H9 (cell line): ENCODE data around the gene ICOSLG. TPM values are rescaled to one million over a fixed set of nuclear protein-coding genes. Genes with fewer than 3 reads are reported as not detected.

Experiments used
- DNase-seq: peaks from one replicate; pipeline ENCODE4 v3.0.0-alpha.2; 2017
- H2AFZ ChIP-seq: one replicate; pipeline ENCODE4 v1.6.1; 2013; ENCODE audit warnings: mild to moderate bottlenecking, low read length, control low read depth, moderate library complexity
- H2AK5ac ChIP-seq: 2 replicates; pipeline ENCODE4 v1.6.1; 2013; ENCODE audit warnings: low read length, control low read depth, mixed read lengths; ENCODE audit not compliant: insufficient read length
- H2BK120ac ChIP-seq: one replicate; pipeline ENCODE4 v1.6.1; 2013; ENCODE audit warnings: low read depth, mild to moderate bottlenecking, low read length, control low read depth, inconsistent platforms; ENCODE audit not compliant: poor library complexity, severe bottlenecking
- H2BK12ac ChIP-seq: 2 replicates; pipeline ENCODE4 v1.6.1; 2013; ENCODE audit warnings: low read length, control low read depth, mixed read lengths, low read depth; ENCODE audit not compliant: insufficient read length
- H2BK15ac ChIP-seq: 2 replicates; pipeline ENCODE4 v1.6.1; 2013; ENCODE audit warnings: low read depth, low read length, control low read depth
- H2BK20ac ChIP-seq: one replicate; pipeline ENCODE4 v1.6.1; 2013; ENCODE audit warnings: low read depth, mild to moderate bottlenecking, low read length, control low read depth, inconsistent platforms; ENCODE audit not compliant: poor library complexity, severe bottlenecking
- H2BK5ac ChIP-seq: 2 replicates; pipeline ENCODE4 v1.6.1; 2013; ENCODE audit warnings: low read length, control low read depth, mixed read lengths; ENCODE audit not compliant: insufficient read length
- H3K14ac ChIP-seq: 2 replicates; pipeline ENCODE4 v1.6.1; 2013; ENCODE audit warnings: low read length, control low read depth; ENCODE audit not compliant: insufficient read depth
- H3K18ac ChIP-seq: 2 replicates; pipeline ENCODE4 v1.6.1; 2013; ENCODE audit warnings: low read depth, mild to moderate bottlenecking, mixed read lengths, low read length, control low read depth; ENCODE audit not compliant: insufficient read length
- H3K23ac ChIP-seq: 2 replicates; pipeline ENCODE4 v1.6.1; 2013; ENCODE audit warnings: low read length, control low read depth, mixed read lengths, low read depth; ENCODE audit not compliant: insufficient read length
- H3K23me2 ChIP-seq: 2 replicates; pipeline ENCODE4 v1.6.1; 2013; ENCODE audit warnings: low read depth, mild to moderate bottlenecking, mixed read lengths, low read length, control low read depth; ENCODE audit not compliant: insufficient read length, poor library complexity, severe bottlenecking
- H3K27ac ChIP-seq: 2 replicates; pipeline ENCODE4 v1.5.1; 2013; ENCODE audit warnings: low read length, control low read depth, mixed read lengths, low read depth; ENCODE audit not compliant: insufficient read length
- H3K27me3 ChIP-seq: 2 replicates; pipeline ENCODE4 v1.6.1; 2013; ENCODE audit warnings: low read length, control low read depth, inconsistent platforms; ENCODE audit not compliant: insufficient read depth
- H3K4ac ChIP-seq: 2 replicates; pipeline ENCODE4 v1.6.1; 2013; ENCODE audit warnings: low read depth, mild to moderate bottlenecking, control low read depth, inconsistent platforms, low read length, moderate library complexity
- H3K4me1 ChIP-seq: 2 replicates; pipeline ENCODE4 v1.6.1; 2013; ENCODE audit warnings: low read length, control low read depth, inconsistent platforms; ENCODE audit not compliant: insufficient read depth
- H3K4me2 ChIP-seq: 2 replicates; pipeline ENCODE4 v1.6.1; 2013; ENCODE audit warnings: low read length, control low read depth, mixed read lengths; ENCODE audit not compliant: insufficient read length, insufficient read depth
- H3K56ac ChIP-seq: 2 replicates; pipeline ENCODE4 v1.6.1; 2013; ENCODE audit warnings: low read depth, mild to moderate bottlenecking, mixed read lengths, low read length, control low read depth; ENCODE audit not compliant: insufficient read length
- H3K79me1 ChIP-seq: 2 replicates; pipeline ENCODE4 v1.6.1; 2013; ENCODE audit warnings: low read depth, mild to moderate bottlenecking, moderate library complexity, low read length, control low read depth, inconsistent platforms; ENCODE audit not compliant: insufficient read depth, poor library complexity, severe bottlenecking
- H3K79me2 ChIP-seq: 2 replicates; pipeline ENCODE4 v1.6.1; 2013; ENCODE audit warnings: low read length, control low read depth, inconsistent platforms; ENCODE audit not compliant: insufficient read depth
- H3K9ac ChIP-seq: 2 replicates; pipeline ENCODE4 v1.6.1; 2013; ENCODE audit warnings: low read length, control low read depth, mixed read lengths; ENCODE audit not compliant: insufficient read length; ENCODE audit errors: extremely low read depth
- H3K9me3 ChIP-seq: one replicate; pipeline ENCODE4 v1.6.1; 2013; ENCODE audit warnings: low read depth, low read length, inconsistent platforms; ENCODE audit not compliant: control insufficient read depth
- H3T11ph ChIP-seq: one replicate; pipeline ENCODE4 v1.6.1; 2013; ENCODE audit warnings: mild to moderate bottlenecking, low read length, control low read depth, inconsistent platforms
- H4K20me1 ChIP-seq: one replicate; pipeline ENCODE4 v1.6.1; 2013; ENCODE audit not compliant: control insufficient read depth, insufficient read length, insufficient read depth
- H4K5ac ChIP-seq: 2 replicates; pipeline ENCODE4 v1.6.1; 2013; ENCODE audit warnings: low read depth, mild to moderate bottlenecking, mixed read lengths, low read length, control low read depth; ENCODE audit not compliant: insufficient read length
- H4K8ac ChIP-seq: replicated peaks from 2 replicates; pipeline ENCODE4 v1.6.1; 2013; ENCODE audit warnings: low read length, control low read depth, mixed read lengths, low read depth; ENCODE audit not compliant: insufficient read length
- H4K91ac ChIP-seq: 2 replicates; pipeline ENCODE4 v1.6.1; 2013; ENCODE audit warnings: low read depth, mild to moderate bottlenecking, moderate library complexity, mixed read lengths, low read length, control low read depth; ENCODE audit not compliant: insufficient read length
- H3K27ac Mint-ChIP-seq, 3 experiments: 2 replicates in 2 of 3; 3 replicates in 1 of 3; pipeline ENCODE4 v1.8.0; 2020 to 2021; ENCODE audit warnings: mixed read lengths in 3 of 3, mild to moderate bottlenecking in 1 of 3, moderate library complexity in 1 of 3
- H3K27me3 Mint-ChIP-seq: 2 replicates; pipeline ENCODE4 v1.8.0; 2021; ENCODE audit warnings: low read depth, mild to moderate bottlenecking, moderate library complexity, mixed read lengths
- H3K36me3 Mint-ChIP-seq, 3 experiments: 2 replicates in 2 of 3; 3 replicates in 1 of 3; pipeline ENCODE4 v1.8.0; 2020 to 2021; ENCODE audit warnings: low read depth in 3 of 3, mixed read lengths in 3 of 3; ENCODE audit not compliant: insufficient read depth in 1 of 3
- H3K4me1 Mint-ChIP-seq, 2 experiments: 2 replicates each; pipeline ENCODE4 v1.8.0; 2020; ENCODE audit warnings: mixed read lengths in 2 of 2
- H3K4me3 Mint-ChIP-seq, 2 experiments: 2 replicates in 1 of 2; 3 replicates in 1 of 2; pipeline ENCODE4 v1.8.0; 2020 to 2021; ENCODE audit warnings: mild to moderate bottlenecking in 2 of 2, mixed read lengths in 2 of 2, moderate library complexity in 1 of 2
- H3K9me3 Mint-ChIP-seq, 2 experiments: 2 replicates in 1 of 2; 3 replicates in 1 of 2; pipeline ENCODE4 v1.8.0; 2020; ENCODE audit warnings: mild to moderate bottlenecking in 2 of 2, mixed read lengths in 2 of 2, moderate library complexity in 1 of 2
- CTCF ChIP-seq: fragments of 200-600 bp; sonication (generic); conservative IDR thresholded peaks from 3 replicates; pipeline ENCODE4 v1.8.0; 2021; ENCODE audit warnings: antibody characterized with exemption, mild to moderate bottlenecking
- WGBS: extraction: QIAGEN DNeasy Blood & Tissue Kit; methylation state at CpG from one replicate; pipeline ENCODE4 v1.1.7; 2013; ENCODE audit warnings: missing lambda C conversion rate, low lambda C conversion rate, mixed read lengths; ENCODE audit not compliant: insufficient read length; ENCODE audit errors: extremely low coverage; 5-methylcytosine and 5-hydroxymethylcytosine counted together
- total RNA-seq: library from RNA; stranded (reverse); gene quantifications from 2 replicates; pipeline ENCODE4 v1.2.1, GENCODE V29; 2021

Gene ICOSLG
- total RNA-seq, 1 experiment from 2014 or later = 6.8 TPM

GRCh38 chr21:44269090-44269489 is 28.3 kb upstream of the ICOSLG start:
- H2BK5ac ChIP-seq = no peak overlapping the region
- H3K4ac ChIP-seq = no peak overlapping the region
- no peak overlapping the region for H3K9ac ChIP-seq
- H3K79me2 ChIP-seq = no peaks in the 10 kb centered on the region
- H3K79me1 ChIP-seq = no peaks in the 10 kb centered on the region
- Mint-ChIP-seq H3K36me3 (no peaks in the 10 kb centered on the region), H3K27ac (no peak overlapping the region), H3K27me3 (peaks cover 2% of the 10 kb centered on the region; the same call in 1 of the 2 replicates), H3K4me3 (no peak overlapping the region), H3K4me1 (peaks cover 0 to 3% of the 10 kb centered on the region in 2 experiments; a peak in 1 of 4 replicates), H3K9me3 (no peaks in the 10 kb centered on the region)
- no peaks in the 10 kb centered on the region for H3K9me3 ChIP-seq
- DNase-seq = no peak
- no peaks in the 10 kb centered on the region for H3K4me1 ChIP-seq
- H2BK20ac ChIP-seq = no peak overlapping the region
- H4K20me1 ChIP-seq = no peaks in the 10 kb centered on the region
- H3K23me2 ChIP-seq = no peaks in the 10 kb centered on the region
- no peak overlapping the region for H4K5ac ChIP-seq
- no peak overlapping the region for H3K56ac ChIP-seq
- no peak for TF ChIP-seq CTCF
- no peak overlapping the region for H3K18ac ChIP-seq
- no peak overlapping the region for H4K8ac ChIP-seq
- WGBS = no CpG with 5 or more reads among the region's 8 CpGs
- no peak overlapping the region for H4K91ac ChIP-seq
- H3T11ph ChIP-seq = no peak overlapping the region
- H2BK12ac ChIP-seq = no peak overlapping the region
- no peak overlapping the region for H2AFZ ChIP-seq
- no peak overlapping the region for H2BK15ac ChIP-seq
- no peak overlapping the region for H3K23ac ChIP-seq
- H3K14ac ChIP-seq = no peak overlapping the region
- no peak overlapping the region for H2BK120ac ChIP-seq
- H3K27me3 ChIP-seq = no peaks in the 10 kb centered on the region
- H3K4me2 ChIP-seq = no peak overlapping the region
- H2AK5ac ChIP-seq = no peak overlapping the region
- no peak overlapping the region for H3K27ac ChIP-seq
